ENCODE results near the gene RABGGTA.
"Not testable (repeated sequence)": the region's sequence is repeated elsewhere in the genome, so short reads cannot be mapped to it uniquely, and the experiment has no call there.

The RABGGTA gene

GRCh38 chr14:24219080-24219479 is 52.3 kb downstream of the RABGGTA start:
- H3K27ac ChIP-seq (ENCODE audit: low read length): no peak overlapping the region
- no peak for TF ChIP-seq EZH2phosphoT487 (IDR thresholded peaks at IDR 0.05; ENCODE audit: low read depth)
- no peak for TF ChIP-seq CTCF (IDR thresholded peaks at IDR 0.05; ENCODE audit: low read depth, low read length)
- H3K9ac ChIP-seq (ENCODE audit: low read length): no peak overlapping the region
- peaks cover 27% of the 10 kb centered on the region for H3K79me2 ChIP-seq (ENCODE audit: low read length)
- no peak overlapping the region for H3K4me3 ChIP-seq (ENCODE audit: low read length)
- H2AFZ ChIP-seq (ENCODE audit: low read depth, low read length): no peak overlapping the region
- no peaks in the 10 kb centered on the region for H3K27me3 ChIP-seq (ENCODE audit: low read depth, low read length)
- no peaks in the 10 kb centered on the region for H4K20me1 ChIP-seq (ENCODE audit: insufficient read depth, low read length)
- H3K4me2 ChIP-seq (ENCODE audit: low read length): no peak overlapping the region
- no peaks in the 10 kb centered on the region for H3K36me3 ChIP-seq (replicated peaks; ENCODE audit: low read depth, low read length)
- H3K9me3 ChIP-seq (ENCODE audit: insufficient read depth, low read length): no peaks in the 10 kb centered on the region
- peaks cover 14% of the 10 kb centered on the region for H3K4me1 ChIP-seq (ENCODE audit: low read length)

GRCh38 chr14:24216876-24217275 is 54.5 kb downstream of the RABGGTA start:
- peaks cover 20% of the 10 kb centered on the region for H3K4me1 ChIP-seq (ENCODE audit: low read length)
- H3K27ac ChIP-seq (ENCODE audit: low read length); H4K20me1 ChIP-seq (ENCODE audit: insufficient read depth, low read length); H3K9me3 ChIP-seq (ENCODE audit: insufficient read depth, low read length); H3K4me3 ChIP-seq (ENCODE audit: low read length); H2AFZ ChIP-seq (ENCODE audit: low read depth, low read length); H3K4me2 ChIP-seq (ENCODE audit: low read length); H3K36me3 ChIP-seq (replicated peaks; ENCODE audit: low read depth, low read length); H3K9ac ChIP-seq (ENCODE audit: low read length); H3K27me3 ChIP-seq (ENCODE audit: low read depth, low read length): not testable (repeated sequence)
- H3K79me2 ChIP-seq (ENCODE audit: low read length): peaks cover 27% of the 10 kb centered on the region

- TF ChIP-seq EZH2phosphoT487 (IDR thresholded peaks at IDR 0.05; ENCODE audit: low read depth) (no peak), CTCF (IDR thresholded peaks at IDR 0.05; ENCODE audit: low read depth, low read length) (no peak)
- Histone ChIP-seq H3K9me3 (ENCODE audit: insufficient read depth, low read length) (no peaks in the 10 kb centered on the region), H3K36me3 (replicated peaks; ENCODE audit: low read depth, low read length) (no peaks in the 10 kb centered on the region), H3K9ac (ENCODE audit: low read length) (no peak overlapping the region), H3K27me3 (ENCODE audit: low read depth, low read length) (no peaks in the 10 kb centered on the region), H3K27ac (ENCODE audit: low read length) (no peak overlapping the region), H3K4me3 (ENCODE audit: low read length) (peak overlapping the region; percentile 98), H3K4me1 (ENCODE audit: low read length) (peaks cover 20% of the 10 kb centered on the region), H4K20me1 (ENCODE audit: insufficient read depth, low read length) (no peaks in the 10 kb centered on the region), H3K4me2 (ENCODE audit: low read length) (peak overlapping the region; percentile 71), H2AFZ (ENCODE audit: low read depth, low read length) (no peak overlapping the region), H3K79me2 (ENCODE audit: low read length) (peaks cover 24% of the 10 kb centered on the region)
Observed at GRCh38 chr14:24216345-24216699, 55.1 kb downstream of the RABGGTA start.
